ENCODE measurements around the gene CHST14. TPM values are rescaled to one million over a fixed set of nuclear protein-coding genes. Genes with fewer than 3 reads are reported as not detected.

The CHST14 gene
- total and polyA plus RNA-seq, 2 of the 8 experiments (the other 6 are each of a cell fraction or from before 2014, with no cell fraction given), result 13.4 to 20.3 TPM

DNA sequence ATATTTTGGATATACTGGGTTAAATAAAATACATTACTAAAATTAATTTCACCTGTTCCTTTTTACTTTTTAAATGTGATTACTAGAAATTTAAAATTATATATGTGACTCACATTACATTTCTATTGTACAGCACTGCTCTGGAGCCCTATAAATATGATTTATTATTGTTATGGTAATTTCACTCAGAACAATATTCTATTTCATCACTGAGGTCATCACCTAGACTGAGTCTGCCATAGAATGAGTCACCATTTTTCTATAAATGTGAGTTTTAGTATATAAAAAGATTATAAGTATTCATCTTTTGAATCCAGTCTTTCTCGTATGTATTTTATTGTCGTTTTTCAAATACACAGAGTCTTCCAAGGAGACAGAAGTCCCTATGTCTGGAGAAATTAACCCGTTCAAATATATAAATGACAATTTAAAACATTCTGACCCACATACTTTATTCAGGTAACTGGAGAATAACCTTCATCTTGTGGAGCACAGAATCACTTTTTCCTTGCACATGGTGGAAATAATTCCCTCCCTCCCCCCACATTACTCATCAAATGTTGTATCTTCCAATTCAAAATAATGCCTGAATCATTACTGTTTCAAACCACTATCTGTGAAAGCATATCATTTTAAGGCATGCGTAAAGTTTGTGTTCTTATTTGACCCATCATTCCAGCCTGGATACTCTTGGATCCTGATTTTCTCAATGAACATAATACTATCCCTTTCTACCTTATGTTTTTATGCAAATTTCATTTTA lies 30.0 kb downstream of the CHST14 start:
- H4K91ac ChIP-seq (replicated peaks; ENCODE audit: insufficient read length, low read length), result no peak overlapping the region
- no peak overlapping the region for H2AFZ ChIP-seq (ENCODE audit: low read length)
- no peak overlapping the region for H2AK5ac ChIP-seq (ENCODE audit: low read depth, low read length)
- no peak overlapping the region for H3K27ac ChIP-seq (ENCODE audit: low read depth, low read length)
- no peak overlapping the region for H4K8ac ChIP-seq (ENCODE audit: extremely low read depth, insufficient read depth, low read length)
- TF ChIP-seq TCF12 (IDR thresholded peaks at IDR 0.05; ENCODE audit: low read depth, low read length), result no peak
- TF ChIP-seq POLR2A (IDR thresholded peaks at IDR 0.05; ENCODE audit: control extremely low read depth in 1 of 2, low read depth in 2 of 2, low read length in 2 of 2), result no peak
- H3K14ac ChIP-seq (ENCODE audit: insufficient read length), result no peak overlapping the region
- no peak overlapping the region for H2BK15ac ChIP-seq (ENCODE audit: low read length)
- H2BK12ac ChIP-seq (ENCODE audit: low read depth, low read length), result no peak overlapping the region
- H3K9me3 ChIP-seq (ENCODE audit: insufficient read depth in 2 of 2, low read depth in 1 of 2, low read length in 1 of 2), result no peaks in the 10 kb centered on the region
- ChIA-PET CTCF (ENCODE audit: partially characterized antibody) (interaction anchor here (0.6 kb wide), 1 partner anchor 50 kb away, joined by 4 read pairs; no protein-coding TSS in a partner anchor), POLR2A (ENCODE audit: partially characterized antibody) (no interaction called here)
- H3K4me2 ChIP-seq (ENCODE audit: insufficient read depth in 1 of 2, low read depth in 2 of 2, low read length in 2 of 2), result no peak overlapping the region
- H3K56ac ChIP-seq (replicated peaks; ENCODE audit: insufficient read length, low read depth, low read length), result no peak overlapping the region
- no peaks in the 10 kb centered on the region for H3K4me1 ChIP-seq (replicated peaks in 1 of 4; ENCODE audit: control insufficient read depth in 3 of 4, insufficient read depth in 4 of 4, low read length in 3 of 4)
- no peaks in the 10 kb centered on the region for H3K79me1 ChIP-seq (ENCODE audit: low read depth, low read length)
- H2BK5ac ChIP-seq (ENCODE audit: low read depth, low read length), result no peak overlapping the region
- no peak overlapping the region for H2BK120ac ChIP-seq (replicated peaks; ENCODE audit: low read depth, low read length)
- no peak overlapping the region for H3K23ac ChIP-seq (ENCODE audit: insufficient read length)
- H3K18ac ChIP-seq (ENCODE audit: extremely low read depth, low read length), result no peak overlapping the region
- no peak overlapping the region for H3K4me3 ChIP-seq (ENCODE audit: extremely low read depth in 1 of 4, insufficient read depth in 2 of 4, low read depth in 3 of 4, low read length in 4 of 4)
- H2BK20ac ChIP-seq (ENCODE audit: low read length), result no peak overlapping the region
- H3K4ac ChIP-seq (replicated peaks; ENCODE audit: insufficient read length, low read depth, low read length), result no peak overlapping the region
- WGBS, 2 experiments (ENCODE audit: extremely low coverage in 1 of 2, insufficient coverage in 1 of 2, insufficient read length in 1 of 2, insufficient replicate concordance in 2 of 2, low coverage in 1 of 2, low lambda C conversion rate in 2 of 2, missing lambda C conversion rate in 1 of 2), result 90% methylated on average over 4 of the region's 4 CpGs; no CpG with 5 or more reads in 1 of the 2 experiments
- DNase-seq (ENCODE audit: low read depth in 1 of 2, low spot score in 2 of 2), result no peak
- peaks cover 0 to 2% of the 10 kb centered on the region in 2 experiments for H4K20me1 ChIP-seq (replicated peaks in 1 of 2; ENCODE audit: control insufficient read depth in 1 of 2, insufficient read depth in 2 of 2, low read length in 2 of 2)
- no peak overlapping the region for H4K5ac ChIP-seq (ENCODE audit: insufficient read length, low read depth, low read length)
- FAIRE-seq, result no peak
- H3K36me3 ChIP-seq (ENCODE audit: control insufficient read depth in 2 of 4, insufficient read depth in 4 of 4, low read length in 3 of 4), result no peaks in the 10 kb centered on the region
- no peaks in the 10 kb centered on the region for H3K79me2 ChIP-seq (ENCODE audit: control insufficient read depth in 1 of 2, insufficient read depth in 2 of 2, low read length in 2 of 2)
- no peaks in the 10 kb centered on the region for H3K23me2 ChIP-seq (ENCODE audit: low read depth, low read length)
- H3K9ac ChIP-seq (replicated peaks in 1 of 4; ENCODE audit: extremely low read depth in 1 of 4, low read depth in 3 of 4, low read length in 3 of 4), result no peak overlapping the region
- no peaks in the 10 kb centered on the region; a peak in 1 of 7 replicates for H3K27me3 ChIP-seq (replicated peaks in 1 of 4; ENCODE audit: control insufficient read depth in 3 of 4, extremely low read depth in 1 of 4, insufficient read depth in 3 of 4, low read length in 3 of 4)
